ENCODE data around the gene ECM2.

- TF ChIP-seq CTCF (IDR thresholded peaks at IDR 0.05; ENCODE audit: insufficient read depth, low read depth, low read length) (no peak), EZH2 (IDR thresholded peaks at IDR 0.05; ENCODE audit: insufficient read depth, low read length) (no peak)
Observed at GRCh38 chr9:92564982-92565381, 29.2 kb upstream of the ECM2 start.
